ENCODE results near the gene ZAP70. TPM values are rescaled to one million over a fixed set of nuclear protein-coding genes. Genes with fewer than 3 reads are reported as not detected.

The ZAP70 gene
- total and polyA plus RNA-seq, 2 of the 13 experiments (the other 11 are each of a cell fraction or from before 2014, with no cell fraction given), result 0.51 to 4.0 TPM

DNA sequence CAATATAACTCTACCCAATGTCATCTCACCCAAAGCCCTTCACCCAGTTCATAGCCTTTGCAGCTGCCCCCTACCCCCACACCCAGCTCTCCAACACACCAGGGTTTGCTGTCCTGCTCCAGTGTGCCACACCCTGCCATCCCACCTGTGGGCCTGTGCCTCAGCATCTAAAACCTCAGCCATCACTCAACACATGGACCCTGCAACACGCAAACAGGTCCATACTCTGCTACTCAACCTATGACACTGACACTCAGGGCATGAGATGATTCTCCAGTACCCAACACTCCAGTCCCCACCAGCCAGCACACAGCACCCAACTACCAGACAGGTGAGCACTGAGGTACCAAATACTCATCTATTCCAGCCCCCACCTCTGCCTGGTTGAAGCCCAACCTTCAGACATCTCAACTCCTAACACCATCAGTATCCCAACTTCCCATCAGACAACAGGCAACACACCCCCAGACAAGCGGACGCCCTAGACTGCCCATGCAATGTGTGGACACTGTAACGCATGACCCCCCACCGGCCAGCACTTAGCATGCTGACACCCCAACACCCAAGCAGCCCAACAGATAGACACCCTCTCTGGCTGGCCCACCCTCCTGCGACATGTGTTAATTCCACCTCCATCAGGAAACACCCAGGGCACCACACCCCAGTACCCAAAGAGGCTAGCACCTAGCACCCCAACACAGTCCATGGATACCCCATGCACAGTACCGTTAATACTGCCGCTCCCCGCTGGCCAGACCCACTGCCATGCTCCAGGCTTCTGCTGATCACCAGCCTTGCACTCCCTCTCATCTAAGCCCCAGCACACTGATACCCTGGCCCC is 25.0 kb downstream of the ZAP70 start:
- WGBS (ENCODE audit: low lambda C conversion rate), result 49% methylated on average over 9 of the region's 9 CpGs
- CTCF ChIA-PET (ENCODE audit: low intra/inter-chr PET ratio, low total read pairs), result no interaction called here
- Histone ChIP-seq H3K4me3 (replicated peaks in 1 of 3; ENCODE audit: insufficient read depth in 1 of 3, low read depth in 2 of 3, low read length in 3 of 3) (no peak overlapping the region), H3K27ac (ENCODE audit: extremely low read length, insufficient read depth, low read length) (no peak overlapping the region), H3K36me3 (replicated peaks in 1 of 2; ENCODE audit: control insufficient read depth in 1 of 2, insufficient read depth in 2 of 2, low read length in 2 of 2) (no peaks in the 10 kb centered on the region), H3K79me2 (ENCODE audit: insufficient read depth, low read length) (no peaks in the 10 kb centered on the region), H3K27me3 (ENCODE audit: control insufficient read depth in 1 of 2, insufficient read depth in 2 of 2, low read length in 2 of 2) (peaks cover 2 to 27% of the 10 kb centered on the region in 2 experiments; a peak in 4 of 5 replicates), H3K9ac (ENCODE audit: insufficient read depth, low read depth, low read length) (no peak overlapping the region), H3K4me1 (ENCODE audit: insufficient read depth, low read length) (peaks cover 23% of the 10 kb centered on the region), H2AFZ (ENCODE audit: low read length) (no peak overlapping the region), H4K20me1 (ENCODE audit: insufficient read depth, low read length) (no peaks in the 10 kb centered on the region), H3K9me3 (ENCODE audit: low read length) (no peaks in the 10 kb centered on the region), H3K4me2 (ENCODE audit: low read depth, low read length) (no peak overlapping the region)
- DNase-seq (ENCODE audit: low spot score) (no peak), ATAC-seq (peak; percentile 6; the same call in 2 of the 3 replicates), FAIRE-seq (no peak)
- in situ Hi-C loops (cut with HindIII; ENCODE audit: extremely low pct_ligation_motif_present, low pct_unique_long_range_greater_than_20kb) (no loop called here), intact Hi-C loops (cut with micrococcal nuclease; ENCODE audit: unreplicated experiment) (no loop called here)
- TF ChIP-seq ZSCAN30 (CRISPR knock-in tag; IDR thresholded peaks at IDR 0.05) (no peak), ZNF720 (CRISPR knock-in tag; IDR thresholded peaks at IDR 0.05) (no peak), SIX4 (CRISPR knock-in tag; IDR thresholded peaks at IDR 0.05) (no peak), ZNF136 (CRISPR knock-in tag; IDR thresholded peaks at IDR 0.05; ENCODE audit: low read depth) (no peak), AKNA (CRISPR knock-in tag; IDR thresholded peaks at IDR 0.05; ENCODE audit: borderline replicate concordance) (no peak), ETS1 (CRISPR knock-in tag; IDR thresholded peaks at IDR 0.05) (no peak), GFI1 (CRISPR knock-in tag; IDR thresholded peaks at IDR 0.05; ENCODE audit: borderline replicate concordance) (no peak), SATB2 (CRISPR knock-in tag; IDR thresholded peaks at IDR 0.05) (no peak), TBX3 (IDR thresholded peaks at IDR 0.05; ENCODE audit: borderline replicate concordance) (no peak), HOXA5 (CRISPR knock-in tag; IDR thresholded peaks at IDR 0.05) (no peak), ZBTB42 (CRISPR knock-in tag; IDR thresholded peaks at IDR 0.05) (no peak), CERS6 (CRISPR knock-in tag; IDR thresholded peaks at IDR 0.05) (no peak), IRF2 (CRISPR knock-in tag; IDR thresholded peaks at IDR 0.05) (no peak)
- no TSS peak for BruUV-seq (replicated peaks)
- POLR2A ChIA-PET, result no interaction called here
